Stimulated activated naive CD4-positive, alpha-beta T cell (primary cell): ENCODE data around the gene AP1G2.

Experiments used
- DNase-seq, 6 experiments: peaks; one replicate each; lab custom pipeline; 2025; lab: John Stamatoyannopoulos, UW

Gene AP1G2

GRCh38 chr14:23571701-23572523 lies 4.3 kb upstream of the AP1G2 start:
- DNase-seq: no peak

GRCh38 chr14:23570806-23571483 lies 3.4 kb upstream of the AP1G2 start:
- DNase-seq: no peak

- DNase-seq: no peak
Measured at GRCh38 chr14:23569443-23570151, 2.0 kb upstream of the AP1G2 start.

GRCh38 chr14:23568600-23569331 lies 1.2 kb upstream of the AP1G2 start:
- DNase-seq: no peak

GRCh38 chr14:23568021-23568599 lies 519 bp upstream of the AP1G2 start:
- no peak for DNase-seq

GRCh38 chr14:23566778-23567185 lies 809 bp downstream of the AP1G2 start:
- no peak for DNase-seq

GRCh38 chr14:23566112-23566777 lies 1.3 kb downstream of the AP1G2 start:
- DNase-seq: no peak

GRCh38 chr14:23565626-23566025 lies 2.0 kb downstream of the AP1G2 start:
- no peak for DNase-seq

- DNase-seq: no peak
Measured at GRCh38 chr14:23564876-23565275, 2.7 kb downstream of the AP1G2 start.

- no peak for DNase-seq
Measured at GRCh38 chr14:23564181-23564812, 3.3 kb downstream of the AP1G2 start.

- no peak for DNase-seq
Measured at GRCh38 chr14:23563473-23564180, 4.0 kb downstream of the AP1G2 start.

GRCh38 chr14:23562822-23563472 lies 4.6 kb downstream of the AP1G2 start:
- DNase-seq: peak; percentile 8 to 67 (median 53)

GRCh38 chr14:23561873-23562821 lies 5.4 kb downstream of the AP1G2 start:
- no peak for DNase-seq

GRCh38 chr14:23561259-23561658 lies 6.3 kb downstream of the AP1G2 start:
- DNase-seq: no peak

GRCh38 chr14:23559926-23560520 lies 7.6 kb downstream of the AP1G2 start:
- no peak for DNase-seq

- peak in 5 of 6 experiments; percentile 51 to 68 (median 57) for DNase-seq
Measured at GRCh38 chr14:23559010-23559925, 8.3 kb downstream of the AP1G2 start.
